Activated CD4-positive, alpha-beta memory T cell treated with anti-CD3 and anti-CD28 coated beads, Interleukin-2, amount 10 ng/mL, durations not matched to agents 7 days and 5 days (primary cell): ENCODE results near the gene SLC8A1. TPM values are rescaled to one million over a fixed set of nuclear protein-coding genes. Genes with fewer than 3 reads are reported as not detected.

ENCODE experiments used
- CTCF ChIA-PET: fragments of 350-600 bp; sonication (Branson Sonifier 250); formaldehyde crosslinking; loops from one replicate; lab custom pipeline; 2021; ENCODE audit warnings: antibody characterized with exemption, inconsistent platforms; lab: Charles Lee
- POLR2A ChIA-PET: fragments of 350-600 bp; sonication (Branson Sonifier 250); formaldehyde crosslinking; loops from one replicate; lab custom pipeline; 2021; ENCODE audit warnings: antibody characterized with exemption; lab: Charles Lee
- DNase-seq: peaks from one replicate; pipeline ENCODE4 v3.0.0-alpha.2; 2020
- H3K27ac Mint-ChIP-seq: one replicate; pipeline ENCODE4 v1.8.0; 2021; ENCODE audit warnings: mild to moderate bottlenecking, mixed read lengths
- H3K27me3 Mint-ChIP-seq: one replicate; pipeline ENCODE4 v1.8.0; 2021; ENCODE audit warnings: mixed read lengths
- H3K36me3 Mint-ChIP-seq: one replicate; pipeline ENCODE4 v1.8.0; 2021; ENCODE audit warnings: low read depth, mixed read lengths
- H3K4me1 Mint-ChIP-seq: one replicate; pipeline ENCODE4 v1.8.0; 2021; ENCODE audit warnings: mixed read lengths
- H3K4me3 Mint-ChIP-seq: one replicate; pipeline ENCODE4 v1.8.0; 2021; ENCODE audit warnings: mild to moderate bottlenecking, mixed read lengths
- H3K9me3 Mint-ChIP-seq: one replicate; pipeline ENCODE4 v1.8.0; 2021; ENCODE audit warnings: mixed read lengths
- total RNA-seq, 2 experiments: library from RNA; stranded (reverse); gene quantifications; one replicate each; pipeline ENCODE4 v1.2.3, GENCODE V29; 2021

The SLC8A1 gene
- total RNA-seq, 2 experiments from 2014 or later: 0.25 to 0.45 TPM

DNA sequence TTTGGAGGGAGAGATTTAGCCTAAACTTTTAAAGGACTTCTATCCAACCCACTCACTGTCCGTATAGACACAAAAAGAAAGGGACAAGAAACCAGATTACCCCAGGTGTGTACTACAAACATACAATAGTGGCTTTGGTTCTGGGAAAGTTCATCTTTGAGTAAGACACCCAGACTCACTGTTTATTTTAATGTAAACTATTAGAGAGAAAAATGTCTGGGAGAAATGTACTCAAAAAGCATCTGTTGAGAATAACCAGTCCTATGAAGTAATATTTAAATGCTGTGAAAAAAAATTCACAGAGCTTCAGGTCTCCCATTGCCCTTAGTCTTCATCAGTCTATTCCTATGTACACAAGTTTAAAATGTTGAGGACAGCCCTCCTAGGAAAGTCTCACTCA lies 107.5 kb downstream of the SLC8A1 start:
- CTCF ChIA-PET: no interaction called here
- no peak overlapping the region for H3K27ac Mint-ChIP-seq

DNA sequence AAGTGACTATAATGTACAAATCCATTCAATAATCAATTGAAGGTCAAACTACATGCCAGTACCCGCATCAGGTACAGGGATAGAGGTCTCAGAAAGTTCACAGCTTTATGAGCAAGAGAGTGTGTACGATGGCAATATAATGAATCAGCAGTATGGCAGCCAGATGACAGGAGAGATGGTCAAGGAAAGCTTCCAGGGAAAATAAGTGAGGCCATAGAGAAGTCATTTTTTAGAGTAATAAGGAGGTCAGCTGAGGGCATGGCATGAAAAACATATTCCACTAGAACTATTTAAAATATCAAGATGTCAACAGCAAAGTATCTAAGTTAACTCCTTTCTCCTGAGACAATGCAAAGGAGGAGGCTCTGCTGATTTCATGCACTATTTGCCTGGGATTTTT lies 108.0 kb downstream of the SLC8A1 start:
- Mint-ChIP-seq H3K9me3 (no peaks in the 10 kb centered on the region), H3K4me1 (no peaks in the 10 kb centered on the region), H3K27me3 (no peaks in the 10 kb centered on the region), H3K27ac (no peak overlapping the region), H3K4me3 (no peak overlapping the region), H3K36me3 (no peaks in the 10 kb centered on the region)
- ChIA-PET CTCF (no interaction called here), POLR2A (no interaction called here)
- DNase-seq: no peak

More for the DNA sequence above, 107.5 kb downstream of the SLC8A1 start:
- no peak overlapping the region for H3K4me3 Mint-ChIP-seq
- H3K9me3 Mint-ChIP-seq: no peaks in the 10 kb centered on the region
- POLR2A ChIA-PET: no interaction called here
- no peaks in the 10 kb centered on the region for H3K36me3 Mint-ChIP-seq
- DNase-seq: no peak
- H3K4me1 Mint-ChIP-seq: no peaks in the 10 kb centered on the region
- no peaks in the 10 kb centered on the region for H3K27me3 Mint-ChIP-seq

DNA sequence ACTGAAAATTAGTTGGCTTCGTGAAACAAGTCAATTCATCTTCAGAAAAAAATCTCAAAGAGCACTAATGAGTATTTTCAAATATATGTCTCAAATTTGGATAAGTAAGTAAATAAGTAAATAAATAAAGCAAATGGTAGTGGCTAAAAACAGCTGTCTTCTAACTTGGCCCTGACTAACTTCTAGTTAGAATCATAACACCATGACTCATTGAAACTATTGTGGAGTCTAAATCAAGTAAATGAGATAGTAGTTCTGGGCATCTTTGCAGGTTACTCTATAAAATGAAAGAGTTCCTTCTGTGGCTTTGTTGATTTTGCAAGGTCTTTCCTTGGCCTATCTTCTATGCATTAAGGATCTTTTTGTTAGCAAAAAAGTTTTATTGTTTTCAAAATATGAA lies 110.7 kb downstream of the SLC8A1 start:
- POLR2A ChIA-PET: no interaction called here
- Mint-ChIP-seq H3K4me1 (no peaks in the 10 kb centered on the region), H3K27me3 (no peaks in the 10 kb centered on the region), H3K36me3 (no peaks in the 10 kb centered on the region), H3K4me3 (no peak overlapping the region), H3K27ac (no peak overlapping the region), H3K9me3 (no peaks in the 10 kb centered on the region)
- no peak for DNase-seq
- CTCF ChIA-PET: no interaction called here

DNA sequence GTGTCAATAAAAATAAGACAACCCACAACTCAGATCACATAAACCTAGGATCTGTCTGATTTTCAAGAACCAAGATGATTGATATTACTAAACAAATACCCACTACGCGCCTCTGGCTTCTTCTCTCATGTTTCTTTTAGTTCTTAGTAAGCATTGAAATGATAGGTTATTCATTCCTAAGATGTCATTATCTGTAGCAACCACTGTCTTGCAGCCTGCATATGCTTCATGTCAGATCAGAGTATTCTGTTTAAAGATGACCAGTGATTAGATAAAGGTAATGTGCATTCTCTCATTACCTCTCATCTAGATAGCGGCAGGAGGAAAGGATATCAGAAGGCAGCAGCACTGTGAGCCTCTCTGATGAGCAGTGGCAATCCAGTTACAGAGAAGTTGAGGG lies 112.9 kb downstream of the SLC8A1 start:
- no peak overlapping the region for H3K4me3 Mint-ChIP-seq
- DNase-seq: no peak
- no peaks in the 10 kb centered on the region for H3K4me1 Mint-ChIP-seq
- CTCF ChIA-PET: no interaction called here
- H3K27me3 Mint-ChIP-seq: no peaks in the 10 kb centered on the region
- H3K36me3 Mint-ChIP-seq: no peaks in the 10 kb centered on the region
- POLR2A ChIA-PET: no interaction called here
- no peak overlapping the region for H3K27ac Mint-ChIP-seq
- no peaks in the 10 kb centered on the region for H3K9me3 Mint-ChIP-seq

DNA sequence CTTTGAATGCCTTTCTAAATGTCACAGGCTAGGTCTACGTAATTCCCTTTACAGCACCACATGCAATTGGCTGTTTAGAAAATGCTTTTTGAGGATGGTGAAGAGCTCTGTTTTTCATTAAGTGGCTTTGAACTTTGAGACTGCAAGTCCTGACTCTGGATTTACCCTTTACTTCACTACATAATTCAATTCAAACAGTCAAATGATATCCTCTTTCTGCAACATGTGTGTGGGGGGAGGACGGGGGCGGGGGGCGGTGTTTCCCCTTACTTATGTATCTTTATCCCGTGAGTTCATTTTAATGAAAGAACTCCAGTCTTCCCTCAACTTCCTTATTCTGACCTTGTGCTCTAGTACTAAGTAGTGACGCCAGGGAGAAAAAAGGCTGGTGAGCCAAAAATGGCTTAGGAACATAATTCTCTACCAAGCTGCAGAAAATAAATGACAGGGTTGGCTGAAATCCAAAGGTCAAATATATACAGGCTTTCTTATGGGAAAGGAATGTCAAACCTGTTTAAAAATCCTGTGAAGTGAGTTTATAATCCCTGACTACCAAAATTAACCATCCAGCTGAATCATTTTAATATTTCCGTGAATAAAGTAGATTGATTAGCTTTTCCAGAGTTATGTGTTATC lies 119.6 kb downstream of the SLC8A1 start:
- no peak overlapping the region for H3K4me3 Mint-ChIP-seq
- no peaks in the 10 kb centered on the region for H3K9me3 Mint-ChIP-seq
- POLR2A ChIA-PET: no interaction called here

DNA sequence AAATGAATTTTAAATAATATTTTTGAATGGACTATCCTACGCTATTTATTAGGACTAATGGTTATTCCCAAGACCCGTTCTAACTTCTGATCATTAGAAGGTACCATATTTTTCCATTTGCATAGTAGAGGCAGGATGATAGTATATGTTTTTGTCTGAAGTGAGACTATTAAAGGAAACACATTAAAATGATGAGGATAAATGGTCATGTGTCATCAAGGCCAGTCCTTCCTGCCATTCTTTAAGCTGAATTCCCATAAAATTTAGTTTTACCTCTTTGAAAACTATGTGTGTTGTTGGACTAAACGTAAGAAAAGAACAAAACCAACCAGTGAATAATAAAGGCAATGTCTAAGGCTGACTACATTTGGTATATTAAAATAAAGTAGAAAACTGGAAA lies 121.8 kb downstream of the SLC8A1 start:
- no peak for DNase-seq
- no peak overlapping the region for H3K4me3 Mint-ChIP-seq
- H3K27ac Mint-ChIP-seq: no peak overlapping the region
- no peaks in the 10 kb centered on the region for H3K9me3 Mint-ChIP-seq
- no peaks in the 10 kb centered on the region for H3K4me1 Mint-ChIP-seq
- ChIA-PET POLR2A (no interaction called here), CTCF (no interaction called here)
- no peaks in the 10 kb centered on the region for H3K27me3 Mint-ChIP-seq
- no peaks in the 10 kb centered on the region for H3K36me3 Mint-ChIP-seq

More for the DNA sequence above, 119.6 kb downstream of the SLC8A1 start:
- no peak overlapping the region for H3K27ac Mint-ChIP-seq
- H3K4me1 Mint-ChIP-seq: no peaks in the 10 kb centered on the region
- H3K36me3 Mint-ChIP-seq: no peaks in the 10 kb centered on the region
- no peak for DNase-seq
- CTCF ChIA-PET: no interaction called here
- no peaks in the 10 kb centered on the region for H3K27me3 Mint-ChIP-seq

- CTCF ChIA-PET: no interaction called here
- Mint-ChIP-seq H3K36me3 (no peaks in the 10 kb centered on the region), H3K27me3 (no peaks in the 10 kb centered on the region), H3K9me3 (no peaks in the 10 kb centered on the region), H3K4me1 (no peaks in the 10 kb centered on the region), H3K4me3 (no peak overlapping the region), H3K27ac (no peak overlapping the region)
- POLR2A ChIA-PET: no interaction called here
- DNase-seq: no peak
Observed at GRCh38 chr2:40329739-40330030, 122.2 kb downstream of the SLC8A1 start.

DNA sequence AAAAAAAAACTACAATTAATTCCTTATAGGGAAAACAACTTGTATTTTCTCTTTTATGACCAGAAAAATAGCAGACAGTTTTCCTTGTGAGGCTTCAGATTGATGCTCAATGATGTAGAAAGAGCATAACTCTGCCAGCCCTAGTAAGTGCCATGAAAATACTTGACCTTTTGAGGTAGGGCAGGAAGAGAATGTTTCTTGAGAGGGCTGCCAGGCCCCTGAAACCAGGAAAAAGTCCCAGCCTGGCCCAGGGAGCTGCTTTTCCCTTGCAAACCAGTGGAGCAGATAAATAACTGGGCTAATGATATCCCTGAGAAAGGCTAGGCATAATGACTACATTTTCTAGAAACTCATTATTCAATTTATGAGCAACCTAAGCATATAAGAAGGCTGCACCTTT lies 126.8 kb downstream of the SLC8A1 start:
- no peak for DNase-seq
- Mint-ChIP-seq H3K9me3 (no peaks in the 10 kb centered on the region), H3K27ac (no peak overlapping the region), H3K36me3 (no peaks in the 10 kb centered on the region), H3K4me3 (no peak overlapping the region), H3K27me3 (no peaks in the 10 kb centered on the region), H3K4me1 (no peaks in the 10 kb centered on the region)
- POLR2A ChIA-PET: no interaction called here
- CTCF ChIA-PET: no interaction called here

DNA sequence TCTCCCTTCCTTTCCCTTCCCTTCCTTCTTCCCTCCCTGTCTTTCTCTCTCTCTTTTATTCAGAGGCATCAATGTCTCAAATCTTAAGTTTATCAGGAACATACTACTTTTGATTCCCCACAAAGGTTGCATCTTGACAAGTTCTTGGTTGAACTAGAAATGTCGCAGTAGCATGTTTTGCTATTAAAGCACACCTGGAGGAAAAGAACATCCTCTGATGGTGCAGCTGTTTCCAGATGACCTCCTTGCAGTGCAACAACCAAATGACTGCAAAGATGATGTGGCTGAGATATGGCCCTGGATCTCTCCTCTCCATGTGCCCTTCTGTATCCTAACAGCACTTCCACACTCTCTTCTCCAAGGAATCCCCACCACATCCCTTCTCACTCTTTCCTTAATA lies 127.2 kb downstream of the SLC8A1 start:
- ChIA-PET POLR2A (no interaction called here), CTCF (no interaction called here)

DNA sequence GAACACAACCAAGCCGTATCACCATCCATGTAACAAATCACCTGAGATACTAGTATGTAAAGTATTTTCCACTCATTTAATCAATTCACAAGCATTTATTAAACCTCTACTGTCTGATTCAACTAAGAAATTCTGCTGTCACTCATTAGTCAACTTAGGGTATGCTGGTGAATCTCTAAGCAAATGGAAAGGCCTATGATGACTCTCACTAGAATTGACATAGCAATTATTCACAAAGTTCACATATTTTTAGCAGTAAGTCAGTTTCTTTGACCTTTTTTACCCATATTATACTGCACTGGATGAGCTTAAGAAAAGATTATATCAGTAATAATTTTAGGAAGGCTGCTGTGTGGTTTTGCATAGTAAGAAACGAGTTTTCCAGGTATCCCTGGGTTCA lies 130.1 kb downstream of the SLC8A1 start:
- no peak overlapping the region for H3K4me3 Mint-ChIP-seq
- H3K4me1 Mint-ChIP-seq: no peaks in the 10 kb centered on the region
- no peaks in the 10 kb centered on the region for H3K27me3 Mint-ChIP-seq
- ChIA-PET CTCF (interaction anchor here (0.6 kb wide), 1 partner anchor 945 kb away, joined by 3 read pairs; no protein-coding TSS in a partner anchor), POLR2A (no interaction called here)
- no peak overlapping the region for H3K27ac Mint-ChIP-seq
- DNase-seq: no peak
- H3K36me3 Mint-ChIP-seq: no peaks in the 10 kb centered on the region
- no peaks in the 10 kb centered on the region for H3K9me3 Mint-ChIP-seq

More for the DNA sequence above, 127.2 kb downstream of the SLC8A1 start:
- no peaks in the 10 kb centered on the region for H3K27me3 Mint-ChIP-seq
- DNase-seq: no peak
- H3K9me3 Mint-ChIP-seq: no peaks in the 10 kb centered on the region
- no peaks in the 10 kb centered on the region for H3K4me1 Mint-ChIP-seq
- no peak overlapping the region for H3K27ac Mint-ChIP-seq
- no peaks in the 10 kb centered on the region for H3K36me3 Mint-ChIP-seq
- H3K4me3 Mint-ChIP-seq: no peak overlapping the region

GRCh38 chr2:40321016-40321623 lies 130.8 kb downstream of the SLC8A1 start:
- Mint-ChIP-seq H3K4me1 (no peaks in the 10 kb centered on the region), H3K27me3 (no peaks in the 10 kb centered on the region), H3K9me3 (no peaks in the 10 kb centered on the region), H3K36me3 (no peaks in the 10 kb centered on the region), H3K27ac (no peak overlapping the region), H3K4me3 (no peak overlapping the region)
- CTCF ChIA-PET: no interaction called here
- no peak for DNase-seq
- POLR2A ChIA-PET: no interaction called here

DNA sequence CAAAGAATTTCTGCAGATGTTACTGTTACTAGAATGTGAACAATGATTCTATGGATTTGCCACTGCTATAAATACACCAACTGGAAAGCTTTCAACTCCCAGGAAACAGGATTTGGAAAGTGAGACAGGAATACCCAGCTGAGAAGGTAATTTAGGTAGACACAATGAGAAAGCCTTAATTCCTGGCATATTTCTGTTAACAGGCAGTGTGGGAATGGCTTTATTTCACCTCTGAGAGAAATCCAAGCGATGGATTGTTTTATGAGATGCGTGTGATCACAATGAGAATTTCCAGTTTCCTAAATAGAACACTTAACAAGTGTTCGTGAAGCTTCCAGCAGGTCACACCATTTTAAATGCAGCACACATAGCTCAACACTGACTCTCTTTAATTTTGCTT lies 133.0 kb downstream of the SLC8A1 start:
- H3K27me3 Mint-ChIP-seq: no peaks in the 10 kb centered on the region
- no peak for DNase-seq
- no peak overlapping the region for H3K4me3 Mint-ChIP-seq
- no peak overlapping the region for H3K27ac Mint-ChIP-seq
- ChIA-PET POLR2A (no interaction called here), CTCF (no interaction called here)
- H3K4me1 Mint-ChIP-seq: no peaks in the 10 kb centered on the region
- H3K9me3 Mint-ChIP-seq: no peaks in the 10 kb centered on the region
- H3K36me3 Mint-ChIP-seq: no peaks in the 10 kb centered on the region

GRCh38 chr2:40317761-40318160 lies 134.1 kb downstream of the SLC8A1 start:
- Mint-ChIP-seq H3K4me1 (no peaks in the 10 kb centered on the region), H3K9me3 (no peaks in the 10 kb centered on the region), H3K27me3 (no peaks in the 10 kb centered on the region), H3K4me3 (no peak overlapping the region), H3K27ac (no peak overlapping the region), H3K36me3 (no peaks in the 10 kb centered on the region)
- CTCF ChIA-PET: no interaction called here
- no peak for DNase-seq
- POLR2A ChIA-PET: no interaction called here

DNA sequence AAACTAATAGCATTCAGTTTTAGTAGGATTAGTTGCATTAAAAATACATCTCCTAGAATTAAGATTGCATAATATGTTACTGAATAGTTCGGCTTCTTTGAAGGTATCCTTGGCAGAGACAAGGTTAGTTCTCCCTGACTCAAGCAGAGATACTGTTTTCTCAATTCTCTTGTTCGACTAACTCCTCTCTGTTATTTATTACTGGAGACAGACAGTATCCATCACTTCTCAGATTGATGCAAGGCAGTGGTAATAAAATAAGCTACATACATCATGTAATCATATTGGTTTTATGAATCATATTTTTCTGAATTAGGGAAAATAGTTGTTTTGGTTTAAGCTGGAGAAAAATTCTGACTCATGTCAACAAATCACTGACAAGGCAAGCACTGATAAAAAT lies 134.8 kb downstream of the SLC8A1 start:
- no peaks in the 10 kb centered on the region for H3K27me3 Mint-ChIP-seq
- H3K27ac Mint-ChIP-seq: no peak overlapping the region
- no peaks in the 10 kb centered on the region for H3K9me3 Mint-ChIP-seq
- ChIA-PET POLR2A (no interaction called here), CTCF (no interaction called here)
- no peaks in the 10 kb centered on the region for H3K4me1 Mint-ChIP-seq
- no peak for DNase-seq
- H3K36me3 Mint-ChIP-seq: no peaks in the 10 kb centered on the region
- H3K4me3 Mint-ChIP-seq: no peak overlapping the region
